Testis (tissue), 2 donors: ENCODE measurements around the gene CLEC3A.

Experiments used
- CTCF ChIP-seq, 3 experiments: fragments of 450-650 bp in 2 of 3; fragments of 200-600 bp in 1 of 3; sonication (generic) in 1 of 3; IDR thresholded peaks; one replicate each; pipeline ENCODE4 v1.5.1; 2016 to 2019; ENCODE audit warnings: antibody characterized with exemption in 3 of 3, mild to moderate bottlenecking in 2 of 3, moderate library complexity in 1 of 3
- POLR2A ChIP-seq: fragments of 450-650 bp; IDR thresholded peaks from one replicate; pipeline ENCODE4 v1.6.1; 2017; ENCODE audit warnings: antibody characterized with exemption, mild to moderate bottlenecking, moderate library complexity

DNA sequence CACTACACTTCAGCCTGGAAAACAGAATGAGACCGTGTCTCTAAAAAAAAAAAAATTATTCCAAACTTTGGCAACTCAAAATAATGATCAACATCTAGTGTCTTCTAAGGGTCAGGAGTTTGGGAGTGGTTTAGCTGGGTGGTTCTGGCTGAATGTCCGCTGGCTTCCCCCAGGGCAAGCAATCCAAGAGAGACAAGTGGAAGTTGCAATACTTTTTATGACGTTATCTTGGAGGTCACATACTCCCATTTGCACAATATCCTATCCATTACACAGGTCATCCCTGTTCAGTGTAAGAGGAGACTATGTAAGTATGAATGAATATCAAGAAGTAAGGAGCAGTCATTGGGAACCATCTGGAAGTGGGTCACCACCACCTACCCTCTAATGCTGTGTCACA is 15.2 kb upstream of the CLEC3A start:
- TF ChIP-seq CTCF (IDR thresholded peaks at IDR 0.05) = no peak
- no peak for TF ChIP-seq POLR2A
